ENCODE measurements around the gene SWT1.

SWT1 gene

GRCh38 chr1:185325413-185325812, 168.4 kb downstream of the SWT1 start:
- DNase-seq = no peak

GRCh38 chr1:185328255-185328654, 171.3 kb downstream of the SWT1 start:
- no peak for DNase-seq

- no peak for DNase-seq
Observed at GRCh38 chr1:185334182-185334581, 177.2 kb downstream of the SWT1 start.

- no peak for DNase-seq
Observed at GRCh38 chr1:185337246-185337645, 180.3 kb downstream of the SWT1 start.

- DNase-seq = no peak
Observed at GRCh38 chr1:185338719-185339622, 182.0 kb downstream of the SWT1 start.

GRCh38 chr1:185341196-185341781, 184.3 kb downstream of the SWT1 start:
- DNase-seq = no peak

Measured in right forelimb (tissue), 1 donor.